ENCODE data around the gene PACRGL.

GRCh38 chr4:20752641-20753040 is 52.4 kb downstream of the PACRGL start:
- TF ChIP-seq SMC3 (IDR thresholded peaks at IDR 0.05; ENCODE audit: low read depth, low read length) (no peak), POLR2A (IDR thresholded peaks at IDR 0.05; ENCODE audit: low read depth, low read length) (no peak), CTCF (conservative IDR thresholded peaks at IDR 0.05; ENCODE audit: low read depth, low read length) (no peak), MAZ (IDR thresholded peaks at IDR 0.05; ENCODE audit: borderline replicate concordance, low read depth, low read length) (no peak), NFE2L2 (IDR thresholded peaks at IDR 0.05; ENCODE audit: low read depth, low read length) (no peak), USF2 (IDR thresholded peaks at IDR 0.05; ENCODE audit: low read depth, low read length) (no peak)

Measured in IMR-90 (cell line).